Smooth muscle cell (in vitro differentiated cells): ENCODE data around the gene PTPN14. TPM values are rescaled to one million over a fixed set of nuclear protein-coding genes. Genes with fewer than 3 reads are reported as not detected.

Experiments
- DNase-seq: peaks from one replicate; lab custom pipeline; 2025; ENCODE audit not compliant: unreplicated experiment; lab: John Stamatoyannopoulos, UW
- H2AFZ ChIP-seq: fragments of 200-600 bp; sonication (generic); 2 replicates; pipeline ENCODE4 v1.6.0; 2016; ENCODE audit warnings: antibody characterized with exemption, low read depth, mild to moderate bottlenecking
- H3F3A ChIP-seq: fragments of 200-600 bp; sonication (generic); 2 replicates; pipeline ENCODE4 v1.6.0; 2017; ENCODE audit warnings: antibody characterized with exemption, low read depth
- H3K27ac ChIP-seq: fragments of 200-600 bp; sonication (generic); 2 replicates; pipeline ENCODE4 v1.5.1; 2016; ENCODE audit warnings: low read depth, mild to moderate bottlenecking
- H3K27me3 ChIP-seq: fragments of 200-600 bp; sonication (generic); 2 replicates; pipeline ENCODE4 v1.6.1; 2016; ENCODE audit warnings: low read depth, mild to moderate bottlenecking
- H3K36me3 ChIP-seq: fragments of 200-600 bp; sonication (generic); 2 replicates; pipeline ENCODE4 v1.5.1; 2016; ENCODE audit warnings: low read depth
- H3K4me1 ChIP-seq: fragments of 200-600 bp; sonication (generic); 2 replicates; pipeline ENCODE4 v1.5.1; 2016; ENCODE audit warnings: low read depth
- H3K4me2 ChIP-seq: fragments of 200-600 bp; sonication (generic); 2 replicates; pipeline ENCODE4 v1.6.0; 2016; ENCODE audit warnings: mild to moderate bottlenecking
- H3K4me3 ChIP-seq: fragments of 200-600 bp; sonication (generic); 2 replicates; pipeline ENCODE4 v1.5.1; 2016; ENCODE audit warnings: mild to moderate bottlenecking
- H3K79me2 ChIP-seq: fragments of 200-600 bp; sonication (generic); 2 replicates; pipeline ENCODE4 v1.6.0; 2016; ENCODE audit warnings: low read depth, mild to moderate bottlenecking
- H3K9ac ChIP-seq: fragments of 200-600 bp; sonication (generic); 2 replicates; pipeline ENCODE4 v1.6.0; 2016; ENCODE audit warnings: low read depth
- H3K9me3 ChIP-seq: fragments of 200-600 bp; sonication (generic); replicated peaks from 2 replicates; pipeline ENCODE4 v1.5.1; 2016; ENCODE audit warnings: low read depth
- H4K20me1 ChIP-seq: fragments of 200-600 bp; sonication (generic); 2 replicates; pipeline ENCODE4 v1.6.0; 2016; ENCODE audit warnings: low read depth
- CTCF ChIP-seq: fragments of 200-600 bp; sonication (generic); IDR thresholded peaks from 2 replicates; pipeline ENCODE4 v1.5.1; 2017; ENCODE audit warnings: borderline replicate concordance, mild to moderate bottlenecking, antibody characterized with exemption; ENCODE audit not compliant: insufficient read depth, poor library complexity, severe bottlenecking
- WGBS: methylation state at CpG from one replicate; pipeline ENCODE4 v1.1.7; 2016; ENCODE audit warnings: low lambda C conversion rate; 5-methylcytosine and 5-hydroxymethylcytosine counted together
- polyA plus RNA-seq: library from polyadenylated mRNA; unstranded; fragments of >200 nt; fragmentation: Nextera tagmentation; extraction: Ambion mirVana; gene quantifications from 2 replicates; pipeline ENCODE4 v1.2.1, GENCODE V29; 2016
- total RNA-seq: library from RNA; depleted of rRNA; stranded (reverse); fragments of >200 nt; gene quantifications from 2 replicates; pipeline ENCODE4 v1.2.3, GENCODE V29; 2014

Gene PTPN14
- total and polyA plus RNA-seq, 2 experiments from 2014 or later = 13.7 to 28.6 TPM

DNA sequence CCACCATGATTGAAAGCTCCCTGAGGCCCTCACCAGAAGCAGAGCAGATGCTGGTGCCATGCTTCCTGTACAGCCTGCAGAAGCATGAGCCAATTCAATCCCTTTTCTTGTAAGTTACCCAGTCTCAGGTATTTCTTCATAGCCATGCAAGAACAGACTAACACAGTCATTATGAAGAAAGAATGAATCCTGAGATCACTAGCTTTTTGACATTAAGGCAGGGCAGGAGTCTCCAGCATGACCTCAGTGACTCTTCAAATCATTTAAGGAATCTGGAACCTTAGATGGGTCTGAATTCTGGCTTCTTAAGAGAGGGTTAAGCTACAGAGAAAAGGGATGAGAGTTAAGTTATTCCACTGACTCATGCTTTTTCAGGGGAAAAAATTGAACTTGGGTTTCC lies 79.0 kb downstream of the PTPN14 start:
- Histone ChIP-seq H3K27me3 (no peaks in the 10 kb centered on the region), H3K36me3 (no peaks in the 10 kb centered on the region), H3K4me3 (no peak overlapping the region), H3K4me2 (peak overlapping the region; percentile 57), H3K9me3 (no peaks in the 10 kb centered on the region), H3F3A (peaks cover 8% of the 10 kb centered on the region), H4K20me1 (peaks cover 92% of the 10 kb centered on the region), H3K79me2 (peaks cover 71% of the 10 kb centered on the region), H3K4me1 (peaks cover 20% of the 10 kb centered on the region), H3K27ac (peak overlapping the region; percentile 73), H2AFZ (no peak overlapping the region), H3K9ac (peak overlapping the region; percentile 2)
- no peak for TF ChIP-seq CTCF
- DNase-seq = no peak

- no peak for DNase-seq
- TF ChIP-seq CTCF = no peak
Observed at GRCh38 chr1:214471458-214471857, 79.9 kb downstream of the PTPN14 start.

GRCh38 chr1:214470132-214470531 lies 81.3 kb downstream of the PTPN14 start:
- H3K4me1 ChIP-seq = peaks cover 20% of the 10 kb centered on the region

More at GRCh38 chr1:214471458-214471857, 79.9 kb downstream of the PTPN14 start:
- H3K79me2 ChIP-seq = peaks cover 74% of the 10 kb centered on the region
- no peak overlapping the region for H3K9ac ChIP-seq
- WGBS = 70% methylated on average over 2 of the region's 2 CpGs
- no peak overlapping the region for H2AFZ ChIP-seq
- peaks cover 20% of the 10 kb centered on the region for H3K4me1 ChIP-seq
- H3K4me3 ChIP-seq = no peak overlapping the region
- peaks cover 93% of the 10 kb centered on the region for H4K20me1 ChIP-seq
- H3F3A ChIP-seq = peaks cover 9% of the 10 kb centered on the region
- H3K9me3 ChIP-seq = no peaks in the 10 kb centered on the region
- no peaks in the 10 kb centered on the region for H3K36me3 ChIP-seq
- H3K4me2 ChIP-seq = no peak overlapping the region
- no peaks in the 10 kb centered on the region for H3K27me3 ChIP-seq
- peak overlapping the region; percentile 73 for H3K27ac ChIP-seq

More at GRCh38 chr1:214470132-214470531, 81.3 kb downstream of the PTPN14 start:
- no peak overlapping the region for H3K27ac ChIP-seq
- no peak for DNase-seq
- TF ChIP-seq CTCF = no peak
- H3K79me2 ChIP-seq = peaks cover 74% of the 10 kb centered on the region
- H3K9me3 ChIP-seq = no peaks in the 10 kb centered on the region
- WGBS = 83% methylated on average over 3 of the region's 3 CpGs
- peaks cover 85% of the 10 kb centered on the region for H4K20me1 ChIP-seq
- H3K27me3 ChIP-seq = no peaks in the 10 kb centered on the region
- no peak overlapping the region for H2AFZ ChIP-seq
- no peaks in the 10 kb centered on the region for H3K36me3 ChIP-seq
- no peak overlapping the region for H3K9ac ChIP-seq
- peaks cover 11% of the 10 kb centered on the region for H3F3A ChIP-seq
- no peak overlapping the region for H3K4me2 ChIP-seq
- H3K4me3 ChIP-seq = no peak overlapping the region
